ENCODE data around the gene PLSCR1.

Gene PLSCR1

GRCh38 chr3:146566138-146566537 is 21.7 kb upstream of the PLSCR1 start:
- Histone ChIP-seq H3K4me1 (ENCODE audit: control insufficient read depth, insufficient read depth, low read length) (no peaks in the 10 kb centered on the region), H3K36me3 (ENCODE audit: control insufficient read depth, insufficient read depth, low read length) (no peaks in the 10 kb centered on the region), H3K9me3 (ENCODE audit: control insufficient read depth, insufficient read depth, low read length) (no peaks in the 10 kb centered on the region), H3K27me3 (ENCODE audit: control insufficient read depth, insufficient read depth, low read length) (no peaks in the 10 kb centered on the region), H3K4me3 (ENCODE audit: low read depth, low read length) (no peak overlapping the region), H3K9ac (ENCODE audit: low read depth, low read length) (no peak overlapping the region)

GRCh38 chr3:146561879-146562278 is 17.5 kb upstream of the PLSCR1 start:
- Histone ChIP-seq H3K36me3 (ENCODE audit: control insufficient read depth, insufficient read depth, low read length) (no peaks in the 10 kb centered on the region), H3K4me1 (ENCODE audit: control insufficient read depth, insufficient read depth, low read length) (no peaks in the 10 kb centered on the region), H3K4me3 (ENCODE audit: low read depth, low read length) (no peak overlapping the region), H3K9ac (ENCODE audit: low read depth, low read length) (no peak overlapping the region), H3K27me3 (ENCODE audit: control insufficient read depth, insufficient read depth, low read length) (no peaks in the 10 kb centered on the region), H3K9me3 (ENCODE audit: control insufficient read depth, insufficient read depth, low read length) (no peaks in the 10 kb centered on the region)

- no peaks in the 10 kb centered on the region for H3K4me1 ChIP-seq (ENCODE audit: control insufficient read depth, insufficient read depth, low read length)
Measured at GRCh38 chr3:146561463-146561862, 17.1 kb upstream of the PLSCR1 start.

GRCh38 chr3:146560678-146561077 is 16.3 kb upstream of the PLSCR1 start:
- no peaks in the 10 kb centered on the region for H3K36me3 ChIP-seq (ENCODE audit: control insufficient read depth, insufficient read depth, low read length)
- H3K9me3 ChIP-seq (ENCODE audit: control insufficient read depth, insufficient read depth, low read length), result no peaks in the 10 kb centered on the region
- no peak overlapping the region for H3K9ac ChIP-seq (ENCODE audit: low read depth, low read length)
- H3K4me1 ChIP-seq (ENCODE audit: control insufficient read depth, insufficient read depth, low read length), result no peaks in the 10 kb centered on the region
- no peaks in the 10 kb centered on the region for H3K27me3 ChIP-seq (ENCODE audit: control insufficient read depth, insufficient read depth, low read length)
- no peak overlapping the region for H3K4me3 ChIP-seq (ENCODE audit: low read depth, low read length)

More at GRCh38 chr3:146561463-146561862, 17.1 kb upstream of the PLSCR1 start:
- H3K9me3 ChIP-seq (ENCODE audit: control insufficient read depth, insufficient read depth, low read length), result no peaks in the 10 kb centered on the region
- no peaks in the 10 kb centered on the region for H3K27me3 ChIP-seq (ENCODE audit: control insufficient read depth, insufficient read depth, low read length)
- no peak overlapping the region for H3K9ac ChIP-seq (ENCODE audit: low read depth, low read length)
- no peak overlapping the region for H3K4me3 ChIP-seq (ENCODE audit: low read depth, low read length)
- H3K36me3 ChIP-seq (ENCODE audit: control insufficient read depth, insufficient read depth, low read length), result no peaks in the 10 kb centered on the region

GRCh38 chr3:146559388-146559787 is 15.0 kb upstream of the PLSCR1 start:
- no peaks in the 10 kb centered on the region for H3K4me1 ChIP-seq (ENCODE audit: control insufficient read depth, insufficient read depth, low read length)
- no peaks in the 10 kb centered on the region for H3K36me3 ChIP-seq (ENCODE audit: control insufficient read depth, insufficient read depth, low read length)
- H3K9ac ChIP-seq (ENCODE audit: low read depth, low read length), result no peak overlapping the region
- H3K27me3 ChIP-seq (ENCODE audit: control insufficient read depth, insufficient read depth, low read length), result no peaks in the 10 kb centered on the region
- no peaks in the 10 kb centered on the region for H3K9me3 ChIP-seq (ENCODE audit: control insufficient read depth, insufficient read depth, low read length)
- H3K4me3 ChIP-seq (ENCODE audit: low read depth, low read length), result no peak overlapping the region

GRCh38 chr3:146558781-146559180 is 14.4 kb upstream of the PLSCR1 start:
- Histone ChIP-seq H3K4me1 (ENCODE audit: control insufficient read depth, insufficient read depth, low read length) (no peaks in the 10 kb centered on the region), H3K9me3 (ENCODE audit: control insufficient read depth, insufficient read depth, low read length) (no peaks in the 10 kb centered on the region), H3K27me3 (ENCODE audit: control insufficient read depth, insufficient read depth, low read length) (no peaks in the 10 kb centered on the region), H3K36me3 (ENCODE audit: control insufficient read depth, insufficient read depth, low read length) (no peaks in the 10 kb centered on the region), H3K4me3 (ENCODE audit: low read depth, low read length) (no peak overlapping the region), H3K9ac (ENCODE audit: low read depth, low read length) (no peak overlapping the region)

- no peak overlapping the region for H3K9ac ChIP-seq (ENCODE audit: low read depth, low read length)
Measured at GRCh38 chr3:146557745-146558144, 13.3 kb upstream of the PLSCR1 start.

GRCh38 chr3:146555311-146555710 is 10.9 kb upstream of the PLSCR1 start:
- Histone ChIP-seq H3K36me3 (ENCODE audit: control insufficient read depth, insufficient read depth, low read length) (no peaks in the 10 kb centered on the region), H3K9me3 (ENCODE audit: control insufficient read depth, insufficient read depth, low read length) (no peaks in the 10 kb centered on the region), H3K27me3 (ENCODE audit: control insufficient read depth, insufficient read depth, low read length) (no peaks in the 10 kb centered on the region), H3K4me1 (ENCODE audit: control insufficient read depth, insufficient read depth, low read length) (peaks cover 10% of the 10 kb centered on the region), H3K9ac (ENCODE audit: low read depth, low read length) (no peak overlapping the region), H3K4me3 (ENCODE audit: low read depth, low read length) (no peak overlapping the region)

More at GRCh38 chr3:146557745-146558144, 13.3 kb upstream of the PLSCR1 start:
- H3K4me3 ChIP-seq (ENCODE audit: low read depth, low read length), result no peak overlapping the region
- H3K36me3 ChIP-seq (ENCODE audit: control insufficient read depth, insufficient read depth, low read length), result no peaks in the 10 kb centered on the region
- no peaks in the 10 kb centered on the region for H3K27me3 ChIP-seq (ENCODE audit: control insufficient read depth, insufficient read depth, low read length)
- H3K9me3 ChIP-seq (ENCODE audit: control insufficient read depth, insufficient read depth, low read length), result no peaks in the 10 kb centered on the region
- H3K4me1 ChIP-seq (ENCODE audit: control insufficient read depth, insufficient read depth, low read length), result no peaks in the 10 kb centered on the region

- Histone ChIP-seq H3K4me3 (ENCODE audit: low read depth, low read length) (no peak overlapping the region), H3K27me3 (ENCODE audit: control insufficient read depth, insufficient read depth, low read length) (no peaks in the 10 kb centered on the region), H3K9ac (ENCODE audit: low read depth, low read length) (no peak overlapping the region), H3K9me3 (ENCODE audit: control insufficient read depth, insufficient read depth, low read length) (no peaks in the 10 kb centered on the region), H3K36me3 (ENCODE audit: control insufficient read depth, insufficient read depth, low read length) (no peaks in the 10 kb centered on the region), H3K4me1 (ENCODE audit: control insufficient read depth, insufficient read depth, low read length) (peaks cover 18% of the 10 kb centered on the region)
Measured at GRCh38 chr3:146554151-146554760, 9.8 kb upstream of the PLSCR1 start.

GRCh38 chr3:146550743-146551510 is 6.5 kb upstream of the PLSCR1 start:
- Histone ChIP-seq H3K36me3 (ENCODE audit: control insufficient read depth, insufficient read depth, low read length) (no peaks in the 10 kb centered on the region), H3K9me3 (ENCODE audit: control insufficient read depth, insufficient read depth, low read length) (no peaks in the 10 kb centered on the region), H3K27me3 (ENCODE audit: control insufficient read depth, insufficient read depth, low read length) (no peaks in the 10 kb centered on the region), H3K4me3 (ENCODE audit: low read depth, low read length) (no peak overlapping the region), H3K9ac (ENCODE audit: low read depth, low read length) (no peak overlapping the region), H3K4me1 (ENCODE audit: control insufficient read depth, insufficient read depth, low read length) (peaks cover 18% of the 10 kb centered on the region)

- Histone ChIP-seq H3K36me3 (ENCODE audit: control insufficient read depth, insufficient read depth, low read length) (no peaks in the 10 kb centered on the region), H3K27me3 (ENCODE audit: control insufficient read depth, insufficient read depth, low read length) (no peaks in the 10 kb centered on the region), H3K4me3 (ENCODE audit: low read depth, low read length) (no peak overlapping the region), H3K4me1 (ENCODE audit: control insufficient read depth, insufficient read depth, low read length) (peaks cover 18% of the 10 kb centered on the region), H3K9me3 (ENCODE audit: control insufficient read depth, insufficient read depth, low read length) (no peaks in the 10 kb centered on the region), H3K9ac (ENCODE audit: low read depth, low read length) (no peak overlapping the region)
Measured at GRCh38 chr3:146550070-146550615, 5.7 kb upstream of the PLSCR1 start.
